ENCODE data around the gene WDR48.

- TF ChIP-seq CTCF (IDR thresholded peaks at IDR 0.05) (no peak), POLR2A (IDR thresholded peaks at IDR 0.05) (no peak)
These were observed 38.5 kb upstream of the WDR48 start for GRCh38 chr3:39013289-39013688.
